Muscle of back (tissue), 11 donors: ENCODE data around the gene MSI2. TPM values are rescaled to one million over a fixed set of nuclear protein-coding genes. Genes with fewer than 3 reads are reported as not detected.

Experiments used
- DNase-seq, 3 donors: peaks; one replicate each; pipeline versions ENCODE4 v3.0.0 to v3.0.0-alpha.2; 2013
- polyA plus RNA-seq, 10 donors: library from polyadenylated mRNA; unstranded; fragments of 120-200 nt; gene quantifications; one replicate each; pipeline ENCODE4 v1.2.1, GENCODE V29; 2013; ENCODE audit not compliant: insufficient read length in 10 of 10

The MSI2 gene
- polyA plus RNA-seq, 10 donors, result 22.9 to 37.2 (median 27.4) TPM

DNA sequence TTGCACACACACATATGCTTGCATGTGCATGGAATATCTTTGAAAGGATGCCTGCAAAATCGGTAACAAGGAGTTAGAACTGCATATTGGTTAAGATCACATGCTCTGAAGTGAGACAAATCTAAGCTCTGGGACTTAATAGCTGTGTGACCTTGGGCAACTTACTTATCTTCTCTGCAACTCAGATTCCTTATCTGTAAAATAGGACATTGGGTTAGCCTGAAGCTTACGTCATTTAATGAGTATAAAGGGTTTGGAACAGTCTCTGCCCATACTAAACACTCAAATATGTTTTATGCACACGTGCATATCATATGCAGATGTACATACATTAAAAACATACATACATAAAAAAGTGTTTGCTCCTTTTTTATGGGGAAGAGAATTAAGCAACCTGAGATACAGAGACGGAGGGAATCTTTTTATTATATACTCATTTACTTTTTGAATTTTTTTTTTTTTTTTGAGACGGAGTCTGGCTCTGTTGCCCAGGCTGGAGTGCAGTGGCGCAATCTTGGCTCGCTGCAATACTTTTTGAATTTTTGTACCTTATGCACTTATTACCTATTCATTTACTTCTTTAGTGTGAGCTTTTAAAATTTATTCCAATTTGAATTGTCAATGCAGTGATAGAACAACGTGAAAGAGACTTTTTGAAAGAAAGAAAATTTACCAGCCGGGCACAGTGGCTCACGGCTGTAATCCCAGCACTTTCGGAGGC is 282.6 kb downstream of the MSI2 start:
- DNase-seq, result no peak

- no peak for DNase-seq
Observed at GRCh38 chr17:57539529-57540301, 283.4 kb downstream of the MSI2 start.

DNA sequence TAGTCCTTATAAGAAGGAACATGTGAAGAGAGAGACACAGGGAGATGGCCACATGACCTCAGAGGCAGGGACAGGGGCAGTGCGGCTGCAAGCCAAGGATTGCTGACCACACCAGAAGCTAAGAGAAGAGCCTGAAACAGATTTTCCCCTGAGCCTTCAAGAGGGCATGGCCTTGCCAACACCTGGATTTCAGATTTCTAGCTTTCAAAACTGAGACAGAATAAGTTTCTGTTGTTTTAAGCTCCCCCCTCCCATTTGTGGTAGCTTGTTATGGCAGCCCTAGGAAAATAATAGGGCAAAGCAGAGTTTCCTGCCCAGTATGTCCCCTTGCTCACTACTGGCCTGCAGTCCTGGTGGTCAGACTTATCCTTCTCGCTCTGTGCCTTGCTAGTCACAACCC is 284.3 kb downstream of the MSI2 start:
- DNase-seq, result no peak

- no peak for DNase-seq
Observed at GRCh38 chr17:57541049-57541448, 284.7 kb downstream of the MSI2 start.

- no peak for DNase-seq
Observed at GRCh38 chr17:57541472-57542394, 285.4 kb downstream of the MSI2 start.

- no peak for DNase-seq
Observed at GRCh38 chr17:57542510-57542909, 286.2 kb downstream of the MSI2 start.

DNA sequence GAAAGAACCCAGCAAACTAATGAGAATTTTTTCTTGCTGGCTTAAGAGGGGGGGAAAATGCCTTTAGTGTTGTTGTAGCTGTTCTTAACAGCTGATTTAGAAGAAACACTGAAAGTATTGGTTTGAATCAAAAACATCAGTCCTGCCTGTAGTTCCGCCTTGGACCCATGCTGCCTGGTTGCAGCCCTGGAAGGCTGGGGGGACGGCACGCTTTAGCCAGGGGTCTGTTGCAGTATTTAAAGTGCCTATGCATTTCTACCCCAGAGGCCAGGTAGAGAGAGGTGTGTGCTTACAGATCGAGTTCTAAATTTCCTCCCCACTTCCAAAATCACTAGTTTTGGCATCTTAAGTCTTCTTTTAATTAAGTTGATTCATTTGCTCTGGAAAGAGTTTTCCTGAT is 286.9 kb downstream of the MSI2 start:
- no peak for DNase-seq

GRCh38 chr17:57544401-57544800 is 288.1 kb downstream of the MSI2 start:
- no peak for DNase-seq

GRCh38 chr17:57544834-57545463 is 288.6 kb downstream of the MSI2 start:
- DNase-seq, result no peak

- DNase-seq, result no peak
Observed at GRCh38 chr17:57545731-57546342, 289.5 kb downstream of the MSI2 start.

GRCh38 chr17:57548421-57549410 is 292.4 kb downstream of the MSI2 start:
- no peak for DNase-seq

DNA sequence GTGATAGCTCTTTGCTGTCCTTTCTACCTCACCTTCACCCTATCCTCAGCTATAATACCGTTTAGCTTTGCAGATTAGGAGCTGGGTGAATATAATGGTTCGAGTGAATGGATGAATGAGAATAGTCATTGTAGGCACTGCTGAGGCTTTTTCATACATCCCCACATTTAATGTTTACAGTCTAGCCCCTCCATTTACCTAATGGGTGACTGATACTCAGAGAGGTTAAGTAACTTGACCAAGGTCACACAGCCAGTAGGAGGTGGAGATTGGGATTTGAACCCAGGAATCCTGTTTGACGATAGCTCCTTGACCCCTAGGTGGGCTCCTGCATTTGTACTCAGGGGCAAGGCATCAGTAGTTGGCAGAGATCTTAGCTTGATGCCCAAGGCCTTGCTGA is 293.1 kb downstream of the MSI2 start:
- DNase-seq, result no peak

DNA sequence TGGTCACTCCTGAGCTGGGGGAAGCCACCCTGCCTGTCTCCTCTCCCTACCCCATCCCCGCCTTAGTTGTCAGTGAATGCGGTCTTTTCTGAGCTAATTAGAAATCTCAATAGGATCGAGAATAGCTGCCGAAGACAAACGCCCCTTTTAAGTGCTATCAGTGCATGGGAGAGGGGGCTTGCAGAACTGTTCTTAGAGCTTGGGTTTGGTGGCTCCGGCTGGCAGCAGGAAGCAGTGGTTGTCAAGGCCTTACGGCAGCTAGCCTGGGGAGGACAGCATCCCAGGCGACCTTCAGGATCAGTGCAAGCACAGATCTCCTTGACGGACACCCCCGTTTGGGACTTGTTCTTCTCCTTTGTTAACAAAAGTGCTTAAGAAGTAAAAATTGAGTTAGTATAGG is 293.7 kb downstream of the MSI2 start:
- DNase-seq, result no peak

DNA sequence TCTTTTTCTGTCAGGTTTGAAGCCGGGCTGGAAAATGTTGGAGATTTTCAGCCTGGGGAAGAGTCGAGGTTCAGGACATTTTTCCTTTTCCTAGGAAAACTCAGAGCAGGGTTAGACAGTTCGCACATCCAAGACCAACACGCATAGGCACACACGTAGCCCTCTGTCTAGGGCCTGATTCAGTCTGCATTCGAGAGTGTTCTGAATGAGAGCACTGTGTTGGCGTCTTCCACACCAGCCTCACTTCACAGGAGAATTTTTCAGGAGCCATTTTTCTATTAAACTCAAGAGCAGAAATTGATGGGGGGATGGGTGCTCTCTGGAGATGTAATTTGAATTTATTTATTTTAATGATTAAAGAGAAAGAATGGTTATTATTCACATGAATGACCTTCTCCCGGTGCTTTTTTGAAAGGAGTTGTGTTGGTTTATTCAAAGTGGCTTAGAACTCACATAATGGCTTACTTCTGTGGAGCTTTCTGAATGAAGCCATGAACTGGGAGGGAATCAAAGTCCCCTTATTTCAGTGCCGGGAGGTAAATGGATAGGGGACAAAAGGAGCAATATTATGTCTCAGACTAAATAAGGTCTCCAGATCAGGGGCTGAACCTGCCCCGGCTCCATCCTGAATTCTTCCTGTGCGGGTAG is 294.5 kb downstream of the MSI2 start:
- DNase-seq, result no peak

GRCh38 chr17:57551321-57552079 is 295.2 kb downstream of the MSI2 start:
- DNase-seq, result no peak

DNA sequence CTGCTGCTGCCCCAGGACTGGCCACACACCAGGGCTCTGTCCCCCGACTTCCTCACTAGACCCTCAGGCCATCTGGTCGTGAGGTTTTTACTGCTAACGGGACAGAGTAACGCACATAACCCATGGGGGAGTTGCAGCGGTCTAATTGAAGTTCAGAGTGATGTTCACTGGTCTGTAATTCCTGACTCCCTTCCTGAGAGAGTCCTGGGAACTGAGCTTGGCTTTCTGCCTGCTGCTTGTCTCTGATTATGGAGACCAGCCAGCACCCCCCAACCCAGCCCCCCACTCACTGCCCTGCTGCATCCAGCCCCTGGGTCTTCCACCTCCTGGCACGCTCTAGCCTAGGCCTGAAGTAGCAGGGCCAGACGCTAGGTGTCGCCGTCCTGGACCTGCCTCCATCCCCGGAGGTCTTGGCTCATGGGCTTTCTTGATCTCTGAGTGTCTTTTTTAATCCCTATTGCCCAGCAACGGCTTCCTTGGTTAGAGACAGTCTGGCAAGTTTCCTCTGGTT is 295.8 kb downstream of the MSI2 start:
- no peak for DNase-seq

GRCh38 chr17:57553526-57553925 is 297.2 kb downstream of the MSI2 start:
- no peak for DNase-seq
